H9 (cell line): ENCODE measurements around the gene CDK5. TPM values are rescaled to one million over a fixed set of nuclear protein-coding genes. Genes with fewer than 3 reads are reported as not detected.

ENCODE experiments used
- DNase-seq: peaks from one replicate; pipeline ENCODE4 v3.0.0-alpha.2; 2017
- H2AFZ ChIP-seq: one replicate; pipeline ENCODE4 v1.6.1; 2013; ENCODE audit warnings: mild to moderate bottlenecking, low read length, control low read depth, moderate library complexity
- H2AK5ac ChIP-seq: 2 replicates; pipeline ENCODE4 v1.6.1; 2013; ENCODE audit warnings: low read length, control low read depth, mixed read lengths; ENCODE audit not compliant: insufficient read length
- H2BK120ac ChIP-seq: one replicate; pipeline ENCODE4 v1.6.1; 2013; ENCODE audit warnings: low read depth, mild to moderate bottlenecking, low read length, control low read depth, inconsistent platforms; ENCODE audit not compliant: poor library complexity, severe bottlenecking
- H2BK12ac ChIP-seq: 2 replicates; pipeline ENCODE4 v1.6.1; 2013; ENCODE audit warnings: low read length, control low read depth, mixed read lengths, low read depth; ENCODE audit not compliant: insufficient read length
- H2BK15ac ChIP-seq: 2 replicates; pipeline ENCODE4 v1.6.1; 2013; ENCODE audit warnings: low read depth, low read length, control low read depth
- H2BK20ac ChIP-seq: one replicate; pipeline ENCODE4 v1.6.1; 2013; ENCODE audit warnings: low read depth, mild to moderate bottlenecking, low read length, control low read depth, inconsistent platforms; ENCODE audit not compliant: poor library complexity, severe bottlenecking
- H2BK5ac ChIP-seq: 2 replicates; pipeline ENCODE4 v1.6.1; 2013; ENCODE audit warnings: low read length, control low read depth, mixed read lengths; ENCODE audit not compliant: insufficient read length
- H3K14ac ChIP-seq: 2 replicates; pipeline ENCODE4 v1.6.1; 2013; ENCODE audit warnings: low read length, control low read depth; ENCODE audit not compliant: insufficient read depth
- H3K18ac ChIP-seq: 2 replicates; pipeline ENCODE4 v1.6.1; 2013; ENCODE audit warnings: low read depth, mild to moderate bottlenecking, mixed read lengths, low read length, control low read depth; ENCODE audit not compliant: insufficient read length
- H3K23ac ChIP-seq: 2 replicates; pipeline ENCODE4 v1.6.1; 2013; ENCODE audit warnings: low read length, control low read depth, mixed read lengths, low read depth; ENCODE audit not compliant: insufficient read length
- H3K23me2 ChIP-seq: 2 replicates; pipeline ENCODE4 v1.6.1; 2013; ENCODE audit warnings: low read depth, mild to moderate bottlenecking, mixed read lengths, low read length, control low read depth; ENCODE audit not compliant: insufficient read length, poor library complexity, severe bottlenecking
- H3K27ac ChIP-seq: 2 replicates; pipeline ENCODE4 v1.5.1; 2013; ENCODE audit warnings: low read length, control low read depth, mixed read lengths, low read depth; ENCODE audit not compliant: insufficient read length
- H3K27me3 ChIP-seq: 2 replicates; pipeline ENCODE4 v1.6.1; 2013; ENCODE audit warnings: low read length, control low read depth, inconsistent platforms; ENCODE audit not compliant: insufficient read depth
- H3K4ac ChIP-seq: 2 replicates; pipeline ENCODE4 v1.6.1; 2013; ENCODE audit warnings: low read depth, mild to moderate bottlenecking, control low read depth, inconsistent platforms, low read length, moderate library complexity
- H3K4me1 ChIP-seq: 2 replicates; pipeline ENCODE4 v1.6.1; 2013; ENCODE audit warnings: low read length, control low read depth, inconsistent platforms; ENCODE audit not compliant: insufficient read depth
- H3K4me2 ChIP-seq: 2 replicates; pipeline ENCODE4 v1.6.1; 2013; ENCODE audit warnings: low read length, control low read depth, mixed read lengths; ENCODE audit not compliant: insufficient read length, insufficient read depth
- H3K56ac ChIP-seq: 2 replicates; pipeline ENCODE4 v1.6.1; 2013; ENCODE audit warnings: low read depth, mild to moderate bottlenecking, mixed read lengths, low read length, control low read depth; ENCODE audit not compliant: insufficient read length
- H3K79me1 ChIP-seq: 2 replicates; pipeline ENCODE4 v1.6.1; 2013; ENCODE audit warnings: low read depth, mild to moderate bottlenecking, moderate library complexity, low read length, control low read depth, inconsistent platforms; ENCODE audit not compliant: insufficient read depth, poor library complexity, severe bottlenecking
- H3K79me2 ChIP-seq: 2 replicates; pipeline ENCODE4 v1.6.1; 2013; ENCODE audit warnings: low read length, control low read depth, inconsistent platforms; ENCODE audit not compliant: insufficient read depth
- H3K9ac ChIP-seq: 2 replicates; pipeline ENCODE4 v1.6.1; 2013; ENCODE audit warnings: low read length, control low read depth, mixed read lengths; ENCODE audit not compliant: insufficient read length; ENCODE audit errors: extremely low read depth
- H3K9me3 ChIP-seq: one replicate; pipeline ENCODE4 v1.6.1; 2013; ENCODE audit warnings: low read depth, low read length, inconsistent platforms; ENCODE audit not compliant: control insufficient read depth
- H3T11ph ChIP-seq: one replicate; pipeline ENCODE4 v1.6.1; 2013; ENCODE audit warnings: mild to moderate bottlenecking, low read length, control low read depth, inconsistent platforms
- H4K20me1 ChIP-seq: one replicate; pipeline ENCODE4 v1.6.1; 2013; ENCODE audit not compliant: control insufficient read depth, insufficient read length, insufficient read depth
- H4K5ac ChIP-seq: 2 replicates; pipeline ENCODE4 v1.6.1; 2013; ENCODE audit warnings: low read depth, mild to moderate bottlenecking, mixed read lengths, low read length, control low read depth; ENCODE audit not compliant: insufficient read length
- H4K8ac ChIP-seq: replicated peaks from 2 replicates; pipeline ENCODE4 v1.6.1; 2013; ENCODE audit warnings: low read length, control low read depth, mixed read lengths, low read depth; ENCODE audit not compliant: insufficient read length
- H4K91ac ChIP-seq: 2 replicates; pipeline ENCODE4 v1.6.1; 2013; ENCODE audit warnings: low read depth, mild to moderate bottlenecking, moderate library complexity, mixed read lengths, low read length, control low read depth; ENCODE audit not compliant: insufficient read length
- H3K27ac Mint-ChIP-seq, 3 experiments: 2 replicates in 2 of 3; 3 replicates in 1 of 3; pipeline ENCODE4 v1.8.0; 2020 to 2021; ENCODE audit warnings: mixed read lengths in 3 of 3, mild to moderate bottlenecking in 1 of 3, moderate library complexity in 1 of 3
- H3K27me3 Mint-ChIP-seq: 2 replicates; pipeline ENCODE4 v1.8.0; 2021; ENCODE audit warnings: low read depth, mild to moderate bottlenecking, moderate library complexity, mixed read lengths
- H3K36me3 Mint-ChIP-seq, 3 experiments: 2 replicates in 2 of 3; 3 replicates in 1 of 3; pipeline ENCODE4 v1.8.0; 2020 to 2021; ENCODE audit warnings: low read depth in 3 of 3, mixed read lengths in 3 of 3; ENCODE audit not compliant: insufficient read depth in 1 of 3
- H3K4me1 Mint-ChIP-seq, 2 experiments: 2 replicates each; pipeline ENCODE4 v1.8.0; 2020; ENCODE audit warnings: mixed read lengths in 2 of 2
- H3K4me3 Mint-ChIP-seq, 2 experiments: 2 replicates in 1 of 2; 3 replicates in 1 of 2; pipeline ENCODE4 v1.8.0; 2020 to 2021; ENCODE audit warnings: mild to moderate bottlenecking in 2 of 2, mixed read lengths in 2 of 2, moderate library complexity in 1 of 2
- H3K9me3 Mint-ChIP-seq, 2 experiments: 2 replicates in 1 of 2; 3 replicates in 1 of 2; pipeline ENCODE4 v1.8.0; 2020; ENCODE audit warnings: mild to moderate bottlenecking in 2 of 2, mixed read lengths in 2 of 2, moderate library complexity in 1 of 2
- CTCF ChIP-seq: fragments of 200-600 bp; sonication (generic); conservative IDR thresholded peaks from 3 replicates; pipeline ENCODE4 v1.8.0; 2021; ENCODE audit warnings: antibody characterized with exemption, mild to moderate bottlenecking
- WGBS: extraction: QIAGEN DNeasy Blood & Tissue Kit; methylation state at CpG from one replicate; pipeline ENCODE4 v1.1.7; 2013; ENCODE audit warnings: missing lambda C conversion rate, low lambda C conversion rate, mixed read lengths; ENCODE audit not compliant: insufficient read length; ENCODE audit errors: extremely low coverage; 5-methylcytosine and 5-hydroxymethylcytosine counted together
- total RNA-seq: library from RNA; stranded (reverse); gene quantifications from 2 replicates; pipeline ENCODE4 v1.2.1, GENCODE V29; 2021

Gene CDK5
- total RNA-seq, 1 experiment from 2014 or later, result 19.9 TPM

- Histone ChIP-seq H2AK5ac (no peak overlapping the region), H3K79me2 (peaks cover 3% of the 10 kb centered on the region; the same call in 1 of the 2 replicates), H3K27me3 (no peaks in the 10 kb centered on the region), H3K4ac (no peak overlapping the region), H3K23ac (no peak overlapping the region), H3K9ac (no peak overlapping the region), H3K14ac (no peak overlapping the region; the same call in 1 of the 2 replicates), H2BK12ac (no peak overlapping the region), H2BK5ac (no peak overlapping the region), H2BK120ac (no peak overlapping the region), H3K18ac (peak overlapping the region; percentile 38), H4K91ac (no peak overlapping the region), H4K20me1 (no peaks in the 10 kb centered on the region), H3K4me1 (peaks cover 13% of the 10 kb centered on the region), H3K9me3 (no peaks in the 10 kb centered on the region), H3K23me2 (peaks cover 3% of the 10 kb centered on the region), H2AFZ (no peak overlapping the region), H2BK15ac (no peak overlapping the region), H3K4me2 (peak overlapping the region; percentile 68), H4K8ac (no peak overlapping the region), H3T11ph (no peak overlapping the region), H3K27ac (peak overlapping the region; percentile 62), H2BK20ac (no peak overlapping the region), H4K5ac (no peak overlapping the region), H3K79me1 (peaks cover 3% of the 10 kb centered on the region), H3K56ac (no peak overlapping the region)
- no peaks in the 10 kb centered on the region for H3K9me3 Mint-ChIP-seq
- DNase-seq, result no peak
- no peak for TF ChIP-seq CTCF
- no CpG with 5 or more reads among the region's 12 CpGs for WGBS
- H3K4me1 Mint-ChIP-seq, result peaks cover 25 to 39% of the 10 kb centered on the region in 2 experiments
- H3K36me3 Mint-ChIP-seq, result peaks cover 0 to 6% (median 2%) of the 10 kb centered on the region in 3 experiments; a peak in 5 of 7 replicates
- peak overlapping the region; percentile 7 to 61; a peak in 4 of 5 replicates for H3K4me3 Mint-ChIP-seq
- no peaks in the 10 kb centered on the region; the same call in 1 of the 2 replicates for H3K27me3 Mint-ChIP-seq
- peak overlapping the region in 1 of 3 experiments; percentile 98; a peak in 3 of 7 replicates for H3K27ac Mint-ChIP-seq
Measured at GRCh38 chr7:151103973-151104372, 46.3 kb upstream of the CDK5 start.
